ENCODE data around the gene KLF12.

Gene KLF12

DNA sequence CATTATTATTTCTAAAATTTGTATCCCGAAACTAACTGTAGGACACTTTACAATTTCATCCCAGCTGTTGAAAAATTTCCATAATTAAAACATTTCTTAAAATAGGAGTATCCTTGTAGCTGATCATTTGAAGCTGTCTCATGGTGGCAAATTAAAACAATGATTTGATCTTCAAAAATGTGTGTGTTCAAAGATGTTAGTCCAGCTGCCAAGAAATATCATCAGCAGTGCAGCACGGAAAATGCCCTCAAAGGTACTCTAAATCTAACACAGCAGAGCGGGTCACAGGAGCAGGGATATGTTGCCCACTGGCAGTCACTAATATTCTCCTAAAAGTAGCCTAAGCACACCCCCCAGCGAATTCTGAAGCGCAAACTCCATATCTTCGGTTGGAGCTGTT is 31.0 kb downstream of the KLF12 start:
- DNase-seq (ENCODE audit: extremely low read depth, low read depth): no peak
- TF ChIP-seq, protein P1, sequence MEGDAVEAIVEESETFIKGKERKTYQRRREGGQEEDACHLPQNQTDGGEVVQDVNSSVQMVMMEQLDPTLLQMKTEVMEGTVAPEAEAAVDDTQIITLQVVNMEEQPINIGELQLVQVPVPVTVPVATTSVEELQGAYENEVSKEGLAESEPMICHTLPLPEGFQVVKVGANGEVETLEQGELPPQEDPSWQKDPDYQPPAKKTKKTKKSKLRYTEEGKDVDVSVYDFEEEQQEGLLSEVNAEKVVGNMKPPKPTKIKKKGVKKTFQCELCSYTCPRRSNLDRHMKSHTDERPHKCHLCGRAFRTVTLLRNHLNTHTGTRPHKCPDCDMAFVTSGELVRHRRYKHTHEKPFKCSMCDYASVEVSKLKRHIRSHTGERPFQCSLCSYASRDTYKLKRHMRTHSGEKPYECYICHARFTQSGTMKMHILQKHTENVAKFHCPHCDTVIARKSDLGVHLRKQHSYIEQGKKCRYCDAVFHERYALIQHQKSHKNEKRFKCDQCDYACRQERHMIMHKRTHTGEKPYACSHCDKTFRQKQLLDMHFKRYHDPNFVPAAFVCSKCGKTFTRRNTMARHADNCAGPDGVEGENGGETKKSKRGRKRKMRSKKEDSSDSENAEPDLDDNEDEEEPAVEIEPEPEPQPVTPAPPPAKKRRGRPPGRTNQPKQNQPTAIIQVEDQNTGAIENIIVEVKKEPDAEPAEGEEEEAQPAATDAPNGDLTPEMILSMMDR (IDR thresholded peaks at IDR 0.05; ENCODE audit: low read depth, low read length): no peak

DNA sequence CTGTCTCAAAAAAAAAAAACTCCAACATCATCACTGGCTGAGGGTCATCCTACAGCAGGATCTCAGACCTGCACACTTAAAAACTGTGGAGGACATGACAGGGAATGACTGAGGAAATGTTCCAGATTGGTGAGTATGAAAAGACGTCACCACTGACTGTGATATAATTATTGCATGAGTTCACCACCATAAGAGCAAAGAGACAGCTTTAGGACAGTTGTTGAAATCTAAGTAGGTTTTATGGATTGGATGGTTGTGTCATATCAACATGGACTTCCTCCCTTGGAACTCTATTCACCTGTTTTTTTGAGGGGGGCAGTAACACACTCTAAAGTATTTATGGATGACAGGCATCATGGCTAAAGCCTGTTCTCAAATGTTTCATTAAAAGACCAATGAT is 31.5 kb downstream of the KLF12 start:
- TF ChIP-seq, protein P1 (IDR thresholded peaks at IDR 0.05; ENCODE audit: low read depth, low read length): no peak
- no peak for DNase-seq (ENCODE audit: extremely low read depth, low read depth)

DNA sequence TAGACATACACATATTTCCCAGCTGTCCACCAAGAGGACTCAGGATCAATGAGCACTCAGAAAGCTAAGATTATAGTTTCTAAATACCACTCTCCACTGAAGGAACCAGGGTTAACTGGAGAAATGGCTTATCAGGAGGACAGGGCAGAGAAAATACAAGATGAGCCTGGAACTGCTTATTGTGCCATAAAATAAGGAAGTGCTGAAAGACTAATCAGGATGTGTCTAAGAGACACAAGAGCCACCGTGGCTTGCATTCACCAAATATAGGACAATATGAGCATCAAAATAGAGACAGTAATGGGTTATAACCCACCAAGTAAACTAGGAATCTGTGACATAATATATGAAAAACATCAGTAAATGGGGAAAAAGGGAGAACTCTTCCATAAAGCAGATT is 32.8 kb downstream of the KLF12 start:
- TF ChIP-seq, protein P1 (IDR thresholded peaks at IDR 0.05; ENCODE audit: low read depth, low read length): no peak
- no peak for DNase-seq (ENCODE audit: extremely low read depth, low read depth)

DNA sequence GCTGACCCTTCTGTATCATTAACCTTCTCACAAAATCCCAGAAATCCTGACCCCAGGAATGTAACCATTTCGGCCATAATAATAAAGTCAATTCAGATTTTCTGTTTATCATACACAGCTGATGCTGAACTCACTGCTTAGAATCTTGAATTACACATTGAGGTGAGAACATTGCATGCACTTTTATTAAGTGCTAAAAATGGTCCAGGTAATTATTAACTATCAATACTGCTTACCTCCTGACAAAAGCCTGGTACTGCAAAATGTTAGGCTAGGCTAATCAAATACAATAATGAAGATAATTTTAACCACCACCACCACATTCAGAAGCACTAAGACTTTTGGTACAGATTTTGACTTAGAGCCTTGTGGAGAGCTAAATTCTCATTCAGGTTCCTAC is 36.1 kb downstream of the KLF12 start:
- TF ChIP-seq, protein P1 (IDR thresholded peaks at IDR 0.05; ENCODE audit: low read depth, low read length): no peak
- DNase-seq (ENCODE audit: extremely low read depth, low read depth): no peak

DNA sequence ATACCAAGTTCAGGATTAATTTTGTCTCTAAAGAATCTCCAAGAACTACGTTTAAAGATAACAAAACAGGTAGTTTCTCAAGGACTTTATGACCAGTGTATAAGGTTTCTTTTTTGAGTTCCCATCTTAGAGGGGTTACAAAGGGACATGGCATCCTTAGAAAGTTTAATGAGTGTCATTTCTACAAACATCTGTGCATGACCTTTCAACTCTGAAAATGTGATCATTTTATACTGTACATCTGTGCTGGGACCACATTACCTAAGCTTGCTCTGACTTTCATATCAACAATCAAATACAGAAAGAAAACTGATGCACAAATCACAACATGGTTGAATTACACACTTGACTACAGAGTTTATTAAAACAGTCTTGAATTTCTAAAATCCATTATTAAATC is 37.1 kb downstream of the KLF12 start:
- TF ChIP-seq, protein P1 (IDR thresholded peaks at IDR 0.05; ENCODE audit: low read depth, low read length): no peak
- no peak for DNase-seq (ENCODE audit: extremely low read depth, low read depth)

DNA sequence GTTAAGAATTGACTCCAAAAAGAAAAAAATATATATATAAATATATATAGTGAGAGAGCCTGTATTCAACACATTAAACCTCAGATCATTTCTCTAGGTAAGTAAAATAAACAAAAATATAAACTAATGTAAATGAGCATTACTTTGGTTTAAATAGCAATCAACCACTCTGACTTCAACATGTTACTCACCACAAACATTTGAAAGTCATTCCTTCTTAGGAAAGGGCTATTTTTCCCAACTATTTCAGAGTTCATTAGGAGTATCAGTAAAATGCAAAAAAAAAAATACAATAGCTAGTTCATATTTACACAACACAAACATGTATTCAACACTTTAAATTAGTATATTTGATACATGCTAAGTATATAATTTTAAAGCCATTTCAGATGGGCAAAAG is 40.5 kb downstream of the KLF12 start:
- TF ChIP-seq, protein P1 (IDR thresholded peaks at IDR 0.05; ENCODE audit: low read depth, low read length): no peak
- no peak for DNase-seq (ENCODE audit: extremely low read depth, low read depth)

DNA sequence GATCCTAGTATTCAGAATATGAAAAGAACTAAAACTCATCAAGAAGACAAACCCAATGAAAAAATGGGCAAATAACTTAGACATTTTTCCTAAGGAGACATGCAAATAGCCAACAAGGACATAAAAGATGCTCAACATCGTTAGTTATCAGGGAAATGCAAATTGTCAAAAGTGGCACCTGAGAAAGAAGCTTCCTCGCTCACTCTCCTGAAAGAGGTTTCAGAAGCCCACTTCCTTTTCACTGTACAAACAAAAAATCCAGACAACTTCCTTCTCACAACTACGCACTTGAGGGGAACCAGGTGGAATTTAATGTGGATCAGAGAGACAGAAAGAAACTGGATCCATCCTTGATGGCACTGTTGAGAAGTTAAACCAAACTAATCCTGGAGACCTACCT is 41.5 kb downstream of the KLF12 start:
- TF ChIP-seq, protein P1 (IDR thresholded peaks at IDR 0.05; ENCODE audit: low read depth, low read length): no peak
- no peak for DNase-seq (ENCODE audit: extremely low read depth, low read depth)

Data from AG09319 (cell line).